Cardiac muscle cell (in vitro differentiated cells and primary cell): ENCODE data around the gene CERS4. TPM values are rescaled to one million over a fixed set of nuclear protein-coding genes. Genes with fewer than 3 reads are reported as not detected.

Source experiments
- DNase-seq, 2 donors: peaks; one replicate each; pipeline versions ENCODE4 v3.0.0 to v3.0.0-alpha.2; 2010 to 2017; ENCODE audit warnings: low read depth in 1 of 2, low spot score in 1 of 2
- H3K27ac ChIP-seq: fragments of 200-600 bp; sonication (generic); 2 replicates; pipeline ENCODE4 v1.5.1; 2016
- H3K27me3 ChIP-seq: fragments of 200-600 bp; sonication (generic); 2 replicates; pipeline ENCODE4 v1.6.0; 2016; ENCODE audit warnings: control low read depth
- H3K36me3 ChIP-seq: fragments of 200-600 bp; sonication (generic); 2 replicates; pipeline ENCODE4 v1.5.1; 2016; ENCODE audit warnings: control low read depth
- H3K4me1 ChIP-seq: fragments of 200-600 bp; sonication (generic); 2 replicates; pipeline ENCODE4 v1.8.1; 2017; ENCODE audit warnings: low read depth, mild to moderate bottlenecking, mixed run types
- H3K4me3 ChIP-seq: fragments of 200-600 bp; sonication (generic); 2 replicates; pipeline ENCODE4 v1.5.1; 2016; ENCODE audit warnings: mild to moderate bottlenecking
- H3K9me3 ChIP-seq: fragments of 200-600 bp; sonication (generic); 2 replicates; pipeline ENCODE4 v1.5.1; 2017; ENCODE audit warnings: low read depth, mild to moderate bottlenecking, control low read depth
- CTCF ChIP-seq: IDR thresholded peaks from 2 replicates; pipeline ENCODE4 v1.5.1; 2012; ENCODE audit warnings: low read depth, mild to moderate bottlenecking, low read length
- polyA plus RNA-seq: library from polyadenylated mRNA; unstranded; fragments of >200 nt; fragmentation: Nextera tagmentation; extraction: Ambion mirVana; gene quantifications from 2 replicates; pipeline ENCODE4 v1.2.1, GENCODE V29; 2016
- total RNA-seq: library from RNA; depleted of rRNA; stranded (reverse); fragments of >200 nt; gene quantifications from 2 replicates; pipeline ENCODE4 v1.2.3, GENCODE V29; 2016

CERS4 gene
- total and polyA plus RNA-seq, 2 experiments from 2014 or later = 56.7 to 82.7 TPM

GRCh38 chr19:8238251-8238650 lies 29.1 kb downstream of the CERS4 start:
- Histone ChIP-seq H3K36me3 (no peaks in the 10 kb centered on the region), H3K4me1 (peaks cover 19% of the 10 kb centered on the region), H3K4me3 (no peak overlapping the region), H3K9me3 (no peaks in the 10 kb centered on the region), H3K27me3 (no peaks in the 10 kb centered on the region), H3K27ac (peak overlapping the region; percentile 80)
- TF ChIP-seq CTCF = no peak
- DNase-seq = peak in 1 of 2 donors; percentile 10

DNA sequence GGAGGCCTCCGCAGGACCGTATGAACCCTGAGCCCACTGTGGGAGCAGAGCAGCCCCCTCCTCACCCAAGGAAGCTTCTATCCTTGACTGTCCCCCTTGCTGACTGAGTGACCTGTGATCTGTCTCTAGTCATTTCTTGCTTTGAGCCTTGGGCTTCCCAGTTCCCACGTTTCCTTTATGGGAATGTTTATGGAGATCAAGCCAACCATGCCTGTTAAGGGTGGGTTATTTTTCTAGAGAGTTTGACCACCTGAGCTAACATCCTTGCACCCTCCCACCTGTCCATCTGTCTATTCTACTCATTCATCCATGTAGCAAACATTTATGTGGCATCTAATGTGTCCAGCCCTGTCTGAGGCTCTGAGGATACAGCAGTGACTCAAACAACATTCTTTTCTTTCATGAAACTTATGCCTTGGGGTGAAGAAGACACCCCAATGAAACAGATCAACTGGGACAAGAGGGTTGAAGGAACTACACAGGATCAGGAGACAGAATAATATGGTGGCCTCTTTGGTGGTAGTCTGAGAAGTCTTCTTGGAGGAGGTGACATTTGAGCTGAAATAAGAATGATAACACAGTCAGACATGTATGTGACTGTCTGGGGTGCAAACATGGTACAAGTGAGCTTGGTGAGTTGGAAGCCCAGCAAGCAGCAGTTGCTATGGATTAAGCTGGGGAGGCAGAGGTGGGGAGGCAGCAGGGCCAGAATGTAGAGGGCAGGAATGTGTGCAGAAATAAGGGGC lies 30.5 kb downstream of the CERS4 start:
- Histone ChIP-seq H3K4me3 (no peak overlapping the region), H3K9me3 (no peaks in the 10 kb centered on the region), H3K36me3 (no peaks in the 10 kb centered on the region), H3K27ac (peak overlapping the region; percentile 96), H3K4me1 (peaks cover 19% of the 10 kb centered on the region), H3K27me3 (no peaks in the 10 kb centered on the region)
- DNase-seq = no peak
- TF ChIP-seq CTCF = no peak

GRCh38 chr19:8240274-8241229 lies 31.4 kb downstream of the CERS4 start:
- peak; percentile 93 to 98 for DNase-seq
- Histone ChIP-seq H3K36me3 (no peaks in the 10 kb centered on the region), H3K27ac (peak overlapping the region; percentile 96), H3K27me3 (no peaks in the 10 kb centered on the region), H3K9me3 (no peaks in the 10 kb centered on the region), H3K4me1 (peaks cover 19% of the 10 kb centered on the region), H3K4me3 (no peak overlapping the region)
- no peak for TF ChIP-seq CTCF

GRCh38 chr19:8241646-8242045 lies 32.5 kb downstream of the CERS4 start:
- no peak overlapping the region for H3K4me3 ChIP-seq
- H3K36me3 ChIP-seq = no peaks in the 10 kb centered on the region
- no peak for TF ChIP-seq CTCF
- H3K4me1 ChIP-seq = peaks cover 19% of the 10 kb centered on the region
- DNase-seq = no peak
- no peaks in the 10 kb centered on the region for H3K27me3 ChIP-seq
- H3K27ac ChIP-seq = peak overlapping the region; percentile 96
- no peaks in the 10 kb centered on the region for H3K9me3 ChIP-seq

GRCh38 chr19:8242211-8242821 lies 33.1 kb downstream of the CERS4 start:
- TF ChIP-seq CTCF = no peak
- DNase-seq = no peak
- no peaks in the 10 kb centered on the region for H3K27me3 ChIP-seq
- no peaks in the 10 kb centered on the region for H3K9me3 ChIP-seq
- H3K4me1 ChIP-seq = peaks cover 19% of the 10 kb centered on the region
- H3K27ac ChIP-seq = peak overlapping the region; percentile 96
- H3K4me3 ChIP-seq = no peak overlapping the region
- no peaks in the 10 kb centered on the region for H3K36me3 ChIP-seq
